ENCODE data around the gene MBD2. TPM values are rescaled to one million over a fixed set of nuclear protein-coding genes. Genes with fewer than 3 reads are reported as not detected.

The MBD2 gene
- total RNA-seq, 1 experiment from 2014 or later, result 53.3 TPM

DNA sequence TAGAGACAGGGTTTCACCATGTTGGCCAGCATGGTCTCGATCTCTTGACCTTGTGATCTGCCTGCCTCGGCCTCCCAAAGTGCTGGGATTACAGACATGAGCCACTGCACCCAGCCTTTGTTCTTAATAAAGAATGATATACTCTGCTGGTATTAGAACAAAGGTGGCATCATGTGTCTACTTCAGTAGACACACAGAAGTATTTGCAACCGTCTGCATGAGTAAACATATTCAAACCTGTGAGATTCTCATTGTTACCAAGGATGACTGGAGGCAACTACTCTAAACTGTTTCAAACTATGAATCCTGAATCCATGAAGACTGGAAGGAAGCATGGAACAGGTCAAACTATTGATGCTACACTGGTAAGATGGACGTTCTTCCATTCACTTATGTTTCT, 32.1 kb downstream of the MBD2 start:
- CTCF ChIA-PET, result no interaction called here
- ATAC-seq (no peak), DNase-seq (ENCODE audit: low read depth, low spot score) (no peak)
- intact Hi-C loops (cut with micrococcal nuclease; ENCODE audit: unreplicated experiment) (no loop called here), in situ Hi-C loops (cut with HindIII; ENCODE audit: low pct_unique_long_range_greater_than_20kb, low sequenced_read_pairs) (no loop called here)
- H3K9me3 ChIP-seq (ENCODE audit: control insufficient read depth, insufficient read depth, low read depth, low read length), result no peaks in the 10 kb centered on the region
- no peak overlapping the region for H3K27ac ChIP-seq (ENCODE audit: low read length)
- H3K4me3 ChIP-seq (ENCODE audit: low read depth in 2 of 2, low read length in 2 of 2), result no peak overlapping the region
- POLR2A ChIA-PET, result no interaction called here
- no peak for TF ChIP-seq POLR2AphosphoS5 (IDR thresholded peaks at IDR 0.05; ENCODE audit: low read depth, low read length)
- TF ChIP-seq, protein P1, sequence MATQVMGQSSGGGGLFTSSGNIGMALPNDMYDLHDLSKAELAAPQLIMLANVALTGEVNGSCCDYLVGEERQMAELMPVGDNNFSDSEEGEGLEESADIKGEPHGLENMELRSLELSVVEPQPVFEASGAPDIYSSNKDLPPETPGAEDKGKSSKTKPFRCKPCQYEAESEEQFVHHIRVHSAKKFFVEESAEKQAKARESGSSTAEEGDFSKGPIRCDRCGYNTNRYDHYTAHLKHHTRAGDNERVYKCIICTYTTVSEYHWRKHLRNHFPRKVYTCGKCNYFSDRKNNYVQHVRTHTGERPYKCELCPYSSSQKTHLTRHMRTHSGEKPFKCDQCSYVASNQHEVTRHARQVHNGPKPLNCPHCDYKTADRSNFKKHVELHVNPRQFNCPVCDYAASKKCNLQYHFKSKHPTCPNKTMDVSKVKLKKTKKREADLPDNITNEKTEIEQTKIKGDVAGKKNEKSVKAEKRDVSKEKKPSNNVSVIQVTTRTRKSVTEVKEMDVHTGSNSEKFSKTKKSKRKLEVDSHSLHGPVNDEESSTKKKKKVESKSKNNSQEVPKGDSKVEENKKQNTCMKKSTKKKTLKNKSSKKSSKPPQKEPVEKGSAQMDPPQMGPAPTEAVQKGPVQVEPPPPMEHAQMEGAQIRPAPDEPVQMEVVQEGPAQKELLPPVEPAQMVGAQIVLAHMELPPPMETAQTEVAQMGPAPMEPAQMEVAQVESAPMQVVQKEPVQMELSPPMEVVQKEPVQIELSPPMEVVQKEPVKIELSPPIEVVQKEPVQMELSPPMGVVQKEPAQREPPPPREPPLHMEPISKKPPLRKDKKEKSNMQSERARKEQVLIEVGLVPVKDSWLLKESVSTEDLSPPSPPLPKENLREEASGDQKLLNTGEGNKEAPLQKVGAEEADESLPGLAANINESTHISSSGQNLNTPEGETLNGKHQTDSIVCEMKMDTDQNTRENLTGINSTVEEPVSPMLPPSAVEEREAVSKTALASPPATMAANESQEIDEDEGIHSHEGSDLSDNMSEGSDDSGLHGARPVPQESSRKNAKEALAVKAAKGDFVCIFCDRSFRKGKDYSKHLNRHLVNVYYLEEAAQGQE (IDR thresholded peaks at IDR 0.05; ENCODE audit: insufficient read depth in 1 of 2, low read depth in 2 of 2, low read length in 1 of 2), result no peak
- TF ChIP-seq, protein P2, sequence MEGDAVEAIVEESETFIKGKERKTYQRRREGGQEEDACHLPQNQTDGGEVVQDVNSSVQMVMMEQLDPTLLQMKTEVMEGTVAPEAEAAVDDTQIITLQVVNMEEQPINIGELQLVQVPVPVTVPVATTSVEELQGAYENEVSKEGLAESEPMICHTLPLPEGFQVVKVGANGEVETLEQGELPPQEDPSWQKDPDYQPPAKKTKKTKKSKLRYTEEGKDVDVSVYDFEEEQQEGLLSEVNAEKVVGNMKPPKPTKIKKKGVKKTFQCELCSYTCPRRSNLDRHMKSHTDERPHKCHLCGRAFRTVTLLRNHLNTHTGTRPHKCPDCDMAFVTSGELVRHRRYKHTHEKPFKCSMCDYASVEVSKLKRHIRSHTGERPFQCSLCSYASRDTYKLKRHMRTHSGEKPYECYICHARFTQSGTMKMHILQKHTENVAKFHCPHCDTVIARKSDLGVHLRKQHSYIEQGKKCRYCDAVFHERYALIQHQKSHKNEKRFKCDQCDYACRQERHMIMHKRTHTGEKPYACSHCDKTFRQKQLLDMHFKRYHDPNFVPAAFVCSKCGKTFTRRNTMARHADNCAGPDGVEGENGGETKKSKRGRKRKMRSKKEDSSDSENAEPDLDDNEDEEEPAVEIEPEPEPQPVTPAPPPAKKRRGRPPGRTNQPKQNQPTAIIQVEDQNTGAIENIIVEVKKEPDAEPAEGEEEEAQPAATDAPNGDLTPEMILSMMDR (IDR thresholded peaks at IDR 0.05), result no peak
- no peaks in the 10 kb centered on the region for H3K4me1 ChIP-seq (ENCODE audit: control insufficient read depth, insufficient read depth, low read length)
- no TSS peak for BruUV-seq (replicated peaks)
- no peaks in the 10 kb centered on the region for H3K36me3 ChIP-seq (ENCODE audit: control insufficient read depth, insufficient read depth, low read length)
- H3K27me3 ChIP-seq (ENCODE audit: control insufficient read depth, insufficient read depth, low read length), result no peaks in the 10 kb centered on the region

DNA sequence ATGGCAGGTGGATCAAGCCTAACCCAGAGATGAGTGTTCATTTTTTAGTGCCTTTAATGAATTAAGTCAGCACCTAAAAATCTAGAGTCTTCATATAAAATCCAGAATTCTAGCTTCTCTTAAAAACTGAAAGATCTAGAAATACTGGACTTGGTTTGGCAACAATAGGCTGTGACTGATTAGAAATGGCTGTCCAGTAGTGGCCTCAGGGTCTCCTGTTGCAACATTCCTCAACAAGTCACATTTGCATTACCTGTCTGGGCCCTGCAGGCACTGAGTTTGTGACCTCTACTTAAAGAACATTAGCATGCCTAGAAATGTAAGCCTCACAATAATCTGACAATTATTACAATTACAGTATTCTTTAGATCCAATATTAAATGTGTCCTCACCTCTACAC, 33.1 kb downstream of the MBD2 start:
- no peak for ATAC-seq
- Histone ChIP-seq H3K27ac (ENCODE audit: low read length) (no peak overlapping the region), H3K4me3 (ENCODE audit: low read depth in 2 of 2, low read length in 2 of 2) (no peak overlapping the region), H3K36me3 (ENCODE audit: control insufficient read depth, insufficient read depth, low read length) (no peaks in the 10 kb centered on the region), H3K27me3 (ENCODE audit: control insufficient read depth, insufficient read depth, low read length) (no peaks in the 10 kb centered on the region), H3K4me1 (ENCODE audit: control insufficient read depth, insufficient read depth, low read length) (no peaks in the 10 kb centered on the region), H3K9me3 (ENCODE audit: control insufficient read depth, insufficient read depth, low read depth, low read length) (no peaks in the 10 kb centered on the region)
- DNase-seq (ENCODE audit: low read depth, low spot score), result no peak
- in situ Hi-C loops (cut with HindIII; ENCODE audit: low pct_unique_long_range_greater_than_20kb, low sequenced_read_pairs), result no loop called here
- no peak for TF ChIP-seq SIN3A (IDR thresholded peaks at IDR 0.05; ENCODE audit: borderline replicate concordance, insufficient read depth, low read depth, low read length)
- TF ChIP-seq POLR2AphosphoS5 (IDR thresholded peaks at IDR 0.05; ENCODE audit: low read depth, low read length), result no peak
- TF ChIP-seq, protein P2 (IDR thresholded peaks at IDR 0.05), result no peak
- TF ChIP-seq TCF7L2 (IDR thresholded peaks at IDR 0.05; ENCODE audit: low read depth, low read length), result no peak
- TF ChIP-seq, protein P1 (IDR thresholded peaks at IDR 0.05; ENCODE audit: insufficient read depth in 1 of 2, low read depth in 2 of 2, low read length in 1 of 2), result no peak
- ChIA-PET POLR2A (no interaction called here), CTCF (no interaction called here)
- intact Hi-C loops (cut with micrococcal nuclease; ENCODE audit: unreplicated experiment), result no loop called here
- BruUV-seq (replicated peaks), result no TSS peak
